Measurements from ENCODE around the gene SLC4A9.
A peak's percentile ranks its signal among the peaks of the same experiment; 100 is the strongest.

Gene SLC4A9

DNA sequence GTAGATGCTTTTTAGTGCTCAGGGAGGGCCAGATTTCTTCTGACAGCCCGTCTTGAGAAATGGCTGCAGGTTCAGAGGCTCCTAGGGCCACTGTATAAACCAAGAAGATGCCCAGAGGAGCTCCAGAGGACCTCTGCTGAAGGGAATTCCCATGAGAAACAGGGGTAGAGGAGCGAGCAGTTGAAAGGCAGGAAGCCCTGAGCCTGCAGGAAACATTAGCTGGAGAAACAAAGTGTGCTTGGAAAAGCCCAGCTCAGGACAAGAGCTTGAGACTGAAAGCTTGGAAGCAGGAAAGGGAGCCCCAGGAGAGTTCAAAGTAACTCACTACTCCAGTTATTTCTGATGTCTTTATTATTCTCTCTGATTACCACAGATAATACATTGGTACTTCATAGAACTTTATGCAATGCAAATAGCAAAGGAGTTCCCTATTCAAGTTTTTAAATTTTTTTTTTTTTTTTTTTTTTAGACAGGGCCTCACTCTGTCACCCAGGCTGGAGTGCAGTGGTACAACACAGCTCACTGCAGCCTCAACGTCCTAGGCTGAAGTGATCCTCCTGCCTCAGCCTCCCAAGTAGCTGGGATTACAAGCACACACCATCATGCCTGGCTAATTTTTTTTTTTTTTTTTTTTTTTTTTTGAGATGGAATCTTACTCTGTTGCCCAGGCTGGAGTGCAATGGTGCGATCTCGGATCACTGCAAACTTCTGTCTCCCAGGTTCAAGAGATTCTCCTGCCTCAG, 30.1 kb upstream of the SLC4A9 start:
- H3K27me3 Mint-ChIP-seq (ENCODE audit: low read depth), result no peaks in the 10 kb centered on the region
- H3K9me3 Mint-ChIP-seq, result no peaks in the 10 kb centered on the region
- no peak for TF ChIP-seq CTCF (IDR thresholded peaks at IDR 0.05; ENCODE audit: unreplicated experiment in 3 of 3)
- peak overlapping the region; percentile 54 to 88 (median 73) for H3K27ac Mint-ChIP-seq
- peaks cover 5% of the 10 kb centered on the region for H3K36me3 Mint-ChIP-seq (ENCODE audit: low read depth)
- peaks cover 32% of the 10 kb centered on the region for H3K4me1 Mint-ChIP-seq
- no peak overlapping the region for H3K4me3 Mint-ChIP-seq

DNA sequence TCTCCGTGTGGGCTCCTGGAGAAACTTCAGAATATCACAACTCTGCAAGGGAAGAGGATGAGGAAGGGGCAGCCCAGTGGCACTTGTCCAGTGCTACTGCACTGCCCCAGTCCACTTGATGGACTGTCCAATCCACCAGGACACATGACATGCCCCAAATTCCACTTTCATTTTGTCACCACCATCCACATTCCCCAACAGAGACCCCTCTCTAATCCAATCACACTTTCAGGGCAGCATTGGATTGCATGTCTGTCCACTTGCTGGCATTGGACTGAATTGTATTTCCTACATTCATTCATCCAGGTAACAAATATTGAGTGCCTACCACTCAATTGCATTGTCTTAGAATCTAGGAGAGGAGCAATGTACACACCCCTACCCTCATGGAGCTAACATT, 28.4 kb upstream of the SLC4A9 start:
- H3K36me3 Mint-ChIP-seq (ENCODE audit: low read depth), result peaks cover 13% of the 10 kb centered on the region
- no peaks in the 10 kb centered on the region for H3K9me3 Mint-ChIP-seq
- no peak for TF ChIP-seq CTCF (IDR thresholded peaks at IDR 0.05; ENCODE audit: unreplicated experiment in 3 of 3)
- H3K27me3 Mint-ChIP-seq (ENCODE audit: low read depth), result no peaks in the 10 kb centered on the region
- peaks cover 34% of the 10 kb centered on the region for H3K4me1 Mint-ChIP-seq
- H3K4me3 Mint-ChIP-seq, result no peak overlapping the region
- H3K27ac Mint-ChIP-seq, result no peak overlapping the region

GRCh38 chr5:140336388-140336787, 23.6 kb upstream of the SLC4A9 start:
- Mint-ChIP-seq H3K4me1 (peaks cover 23% of the 10 kb centered on the region), H3K4me3 (peak overlapping the region in 2 of 3 experiments; percentile 28 to 32), H3K9me3 (no peaks in the 10 kb centered on the region), H3K27ac (peak overlapping the region; percentile 92 to 98 (median 97)), H3K27me3 (ENCODE audit: low read depth) (no peaks in the 10 kb centered on the region), H3K36me3 (ENCODE audit: low read depth) (peaks cover 13% of the 10 kb centered on the region)
- no peak for TF ChIP-seq CTCF (IDR thresholded peaks at IDR 0.05; ENCODE audit: unreplicated experiment in 3 of 3)

GRCh38 chr5:140337880-140338279, 22.1 kb upstream of the SLC4A9 start:
- Mint-ChIP-seq H3K27ac (no peak overlapping the region), H3K4me3 (no peak overlapping the region), H3K27me3 (ENCODE audit: low read depth) (peaks cover 10% of the 10 kb centered on the region), H3K9me3 (no peaks in the 10 kb centered on the region), H3K4me1 (peaks cover 23% of the 10 kb centered on the region), H3K36me3 (ENCODE audit: low read depth) (peaks cover 13% of the 10 kb centered on the region)
- no peak for TF ChIP-seq CTCF (IDR thresholded peaks at IDR 0.05; ENCODE audit: unreplicated experiment in 3 of 3)

DNA sequence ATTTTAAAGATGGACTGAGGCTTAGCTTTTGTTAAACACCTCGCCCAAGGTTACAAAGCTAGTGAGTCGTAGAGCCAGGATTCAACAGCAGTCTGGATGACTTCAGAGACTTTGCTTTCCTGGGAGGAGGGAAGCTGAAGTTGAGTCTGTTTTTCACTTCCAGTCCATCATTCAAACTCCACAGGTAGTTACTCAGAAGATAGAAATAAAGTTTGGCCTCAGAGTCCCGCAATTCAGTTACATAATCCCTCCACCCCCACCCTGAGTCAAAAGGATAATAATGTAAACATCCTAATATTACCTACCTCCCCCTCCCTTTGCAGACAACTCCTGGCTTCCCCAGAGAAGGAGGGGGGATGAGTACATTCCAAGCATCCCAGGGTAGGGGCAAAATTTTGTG, 21.7 kb upstream of the SLC4A9 start:
- no peak overlapping the region for H3K4me3 Mint-ChIP-seq
- H3K27me3 Mint-ChIP-seq (ENCODE audit: low read depth), result peaks cover 13% of the 10 kb centered on the region

More for the DNA sequence above, 21.7 kb upstream of the SLC4A9 start:
- H3K36me3 Mint-ChIP-seq (ENCODE audit: low read depth), result peaks cover 13% of the 10 kb centered on the region
- no peak for TF ChIP-seq CTCF (IDR thresholded peaks at IDR 0.05; ENCODE audit: unreplicated experiment in 3 of 3)
- no peaks in the 10 kb centered on the region for H3K9me3 Mint-ChIP-seq
- peaks cover 23% of the 10 kb centered on the region for H3K4me1 Mint-ChIP-seq
- no peak overlapping the region for H3K27ac Mint-ChIP-seq
